SU-DHL-6 (cell line): ENCODE data around the gene GALR2.

Experiments
- H2AFZ ChIP-seq: fragments of 200-600 bp; sonication (generic); 2 replicates; pipeline ENCODE4 v1.6.1; 2014; ENCODE audit warnings: low read depth, mild to moderate bottlenecking, moderate library complexity, mixed read lengths, antibody characterized with exemption, low read length; ENCODE audit not compliant: severe bottlenecking
- H3F3A ChIP-seq: fragments of 200-600 bp; shearing (Covaris generic); 2 replicates; pipeline ENCODE4 v1.6.0; 2016; ENCODE audit warnings: antibody characterized with exemption, mild to moderate bottlenecking; ENCODE audit not compliant: insufficient read depth
- H3K27ac ChIP-seq: fragments of 200-600 bp; sonication (generic); 2 replicates; pipeline ENCODE4 v1.5.1; 2016; ENCODE audit warnings: low read depth, mild to moderate bottlenecking, low read length, moderate library complexity, mixed read lengths
- H3K27me3 ChIP-seq: fragments of 200-600 bp; sonication (generic), shearing (Covaris generic); 2 replicates; pipeline ENCODE4 v1.6.0; 2014; ENCODE audit warnings: mild to moderate bottlenecking, low read length
- H3K36me3 ChIP-seq: fragments of 200-600 bp; sonication (generic); 2 replicates; pipeline ENCODE4 v1.6.1; 2014; ENCODE audit warnings: mild to moderate bottlenecking, low read length, mixed read lengths
- H3K4me2 ChIP-seq: fragments of 300-600, 200-600 bp; shearing (Covaris generic), sonication (generic); 2 replicates; pipeline ENCODE4 v1.6.0; 2014; ENCODE audit warnings: low read length, low read depth, mild to moderate bottlenecking; ENCODE audit not compliant: poor library complexity, severe bottlenecking
- H3K4me3 ChIP-seq: fragments of 200-600 bp; sonication (generic); 2 replicates; pipeline ENCODE4 v1.5.1; 2014; ENCODE audit warnings: antibody characterized with exemption, low read length, mild to moderate bottlenecking, mixed read lengths; ENCODE audit not compliant: insufficient read depth, poor library complexity, severe bottlenecking
- H3K79me2 ChIP-seq: fragments of 200-600 bp; sonication (generic); 2 replicates; pipeline ENCODE4 v1.6.1; 2014; ENCODE audit warnings: mild to moderate bottlenecking, low read length, moderate library complexity; ENCODE audit not compliant: insufficient read depth
- H3K9ac ChIP-seq: fragments of 200-600 bp; sonication (generic); 2 replicates; pipeline ENCODE4 v1.7.0; 2014; ENCODE audit warnings: mild to moderate bottlenecking, low read length
- H3K9me2 ChIP-seq: fragments of 200-600 bp; sonication (generic); replicated peaks from 2 replicates; pipeline ENCODE4 v1.6.1; 2014; ENCODE audit warnings: low read length; ENCODE audit not compliant: insufficient read depth
- H3K9me3 ChIP-seq: fragments of 200-600 bp; sonication (generic); 2 replicates; pipeline ENCODE4 v1.6.1; 2014; ENCODE audit warnings: low read length, mixed read lengths; ENCODE audit not compliant: insufficient read depth
- H4K20me1 ChIP-seq: fragments of 200-600 bp; sonication (generic); 2 replicates; pipeline ENCODE4 v1.6.1; 2014; ENCODE audit warnings: low read depth, mild to moderate bottlenecking, antibody characterized with exemption, low read length, moderate library complexity, mixed read lengths
- EZH2phosphoT487 ChIP-seq: fragments of 200-600 bp; sonication (generic), shearing (Covaris generic); conservative IDR thresholded peaks from 2 replicates; pipeline ENCODE4 v1.6.1; 2018; ENCODE audit warnings: mild to moderate bottlenecking, antibody characterized with exemption, low read length, moderate library complexity, mixed read lengths
- TF ChIP-seq, protein P1 (sequence below): fragments of 200-600 bp; sonication (generic); IDR thresholded peaks from one replicate; pipeline ENCODE4 v1.5.1; 2017; ENCODE audit warnings: antibody characterized with exemption, mild to moderate bottlenecking, low read length, moderate library complexity; ENCODE audit not compliant: insufficient read depth, poor library complexity, severe bottlenecking

GALR2 gene

DNA sequence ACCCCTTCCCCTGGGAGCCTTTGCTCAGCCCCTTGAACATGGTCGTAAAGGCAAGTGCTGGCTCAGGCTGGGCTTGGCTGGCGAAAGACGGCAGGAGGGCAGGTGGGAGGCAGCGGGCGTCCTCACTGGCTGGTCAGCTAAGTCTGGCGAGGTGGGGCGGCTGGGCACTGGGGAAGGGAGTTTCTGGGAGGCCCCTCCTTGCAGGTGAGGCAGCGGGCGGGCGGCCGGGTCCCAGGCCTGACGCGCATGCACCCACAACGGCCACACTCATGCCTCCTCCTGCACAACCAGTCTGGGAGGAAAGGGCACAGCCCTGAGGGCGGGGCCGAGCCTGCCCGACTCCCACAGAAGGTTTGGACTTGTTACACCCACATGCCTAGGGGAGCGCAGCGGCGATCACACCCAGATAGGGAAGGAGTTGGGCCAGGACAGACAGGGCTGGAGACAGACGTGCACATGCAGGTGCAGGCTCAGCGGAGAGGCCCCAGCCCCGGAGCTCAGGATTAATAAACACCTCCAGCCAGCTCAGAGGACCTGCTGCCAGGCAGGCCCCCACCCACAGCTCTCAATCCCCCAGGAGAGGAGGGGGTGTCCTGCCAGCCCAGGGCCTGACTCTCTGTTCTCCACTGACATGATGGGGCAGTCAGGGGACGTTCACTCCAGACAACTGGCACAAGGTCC lies 47.3 kb upstream of the GALR2 start, which contains the start of gene EVPL:
Gene EVPL (minus strand): TSS at position 148 of the 681 bp plus-strand sequence. CDS start 108 bp downstream, at position 40.
- Histone ChIP-seq H3K27me3 (no peaks in the 10 kb centered on the region), H3K9me3 (no peaks in the 10 kb centered on the region), H3K36me3 (no peaks in the 10 kb centered on the region), H3K9ac (no peak within 1 kb of the TSS), H3K4me2 (no peak within 1 kb of the TSS), H4K20me1 (no peaks in the 10 kb centered on the region), H3K9me2 (no peaks in the 10 kb centered on the region), H3K27ac (no peak within 1 kb of the TSS), H3F3A (no peaks in the 10 kb centered on the region), H3K79me2 (no peaks in the 10 kb centered on the region), H3K4me3 (no peak within 1 kb of the TSS), H2AFZ (no peak within 1 kb of the TSS)
- TF ChIP-seq, protein P1, sequence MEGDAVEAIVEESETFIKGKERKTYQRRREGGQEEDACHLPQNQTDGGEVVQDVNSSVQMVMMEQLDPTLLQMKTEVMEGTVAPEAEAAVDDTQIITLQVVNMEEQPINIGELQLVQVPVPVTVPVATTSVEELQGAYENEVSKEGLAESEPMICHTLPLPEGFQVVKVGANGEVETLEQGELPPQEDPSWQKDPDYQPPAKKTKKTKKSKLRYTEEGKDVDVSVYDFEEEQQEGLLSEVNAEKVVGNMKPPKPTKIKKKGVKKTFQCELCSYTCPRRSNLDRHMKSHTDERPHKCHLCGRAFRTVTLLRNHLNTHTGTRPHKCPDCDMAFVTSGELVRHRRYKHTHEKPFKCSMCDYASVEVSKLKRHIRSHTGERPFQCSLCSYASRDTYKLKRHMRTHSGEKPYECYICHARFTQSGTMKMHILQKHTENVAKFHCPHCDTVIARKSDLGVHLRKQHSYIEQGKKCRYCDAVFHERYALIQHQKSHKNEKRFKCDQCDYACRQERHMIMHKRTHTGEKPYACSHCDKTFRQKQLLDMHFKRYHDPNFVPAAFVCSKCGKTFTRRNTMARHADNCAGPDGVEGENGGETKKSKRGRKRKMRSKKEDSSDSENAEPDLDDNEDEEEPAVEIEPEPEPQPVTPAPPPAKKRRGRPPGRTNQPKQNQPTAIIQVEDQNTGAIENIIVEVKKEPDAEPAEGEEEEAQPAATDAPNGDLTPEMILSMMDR = no peak
- TF ChIP-seq EZH2phosphoT487 = no peak

DNA sequence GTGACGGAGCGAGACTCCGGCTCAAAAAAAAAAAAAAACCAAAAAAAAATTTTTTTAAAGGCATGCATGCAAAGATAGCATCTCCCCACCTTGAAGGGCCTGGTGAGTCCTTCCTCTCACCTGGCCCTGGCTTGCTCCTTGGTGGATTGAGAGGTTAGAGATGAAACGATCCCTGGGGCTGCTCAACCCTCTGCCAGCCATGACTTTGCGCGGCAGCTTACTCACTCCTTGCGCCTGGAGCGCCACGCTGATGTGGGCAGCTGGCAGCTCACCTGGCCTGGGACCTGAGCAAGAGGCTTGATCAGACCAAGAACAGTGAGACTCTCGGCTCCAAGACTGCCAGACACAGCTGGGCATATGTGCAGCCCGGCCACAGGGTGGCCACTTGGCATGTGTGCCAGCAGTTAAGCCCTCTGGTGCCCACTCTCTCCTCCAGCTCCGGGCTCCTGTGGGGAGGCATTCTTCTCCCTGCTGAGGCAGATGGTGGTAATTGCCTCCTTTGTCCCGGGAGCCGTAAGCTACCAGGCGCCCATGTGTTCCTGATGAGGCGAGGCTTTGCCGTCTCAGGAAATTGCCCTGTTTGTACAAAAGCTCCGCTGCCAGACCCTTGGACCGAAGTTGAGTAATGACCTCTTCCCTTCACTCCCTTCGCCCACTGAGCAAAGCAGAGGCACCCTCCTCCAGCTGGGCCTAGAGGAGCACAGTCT lies 42.4 kb upstream of the GALR2 start:
- Histone ChIP-seq H3K4me3 (no peak overlapping the region), H4K20me1 (no peaks in the 10 kb centered on the region), H3K4me2 (no peak overlapping the region), H3K9ac (no peak overlapping the region), H3K9me3 (no peaks in the 10 kb centered on the region), H3K36me3 (no peaks in the 10 kb centered on the region), H3K27ac (no peak overlapping the region), H2AFZ (no peak overlapping the region), H3F3A (no peaks in the 10 kb centered on the region), H3K79me2 (no peaks in the 10 kb centered on the region), H3K9me2 (no peaks in the 10 kb centered on the region), H3K27me3 (no peaks in the 10 kb centered on the region)
- TF ChIP-seq EZH2phosphoT487 = no peak
- TF ChIP-seq, protein P1 = no peak

DNA sequence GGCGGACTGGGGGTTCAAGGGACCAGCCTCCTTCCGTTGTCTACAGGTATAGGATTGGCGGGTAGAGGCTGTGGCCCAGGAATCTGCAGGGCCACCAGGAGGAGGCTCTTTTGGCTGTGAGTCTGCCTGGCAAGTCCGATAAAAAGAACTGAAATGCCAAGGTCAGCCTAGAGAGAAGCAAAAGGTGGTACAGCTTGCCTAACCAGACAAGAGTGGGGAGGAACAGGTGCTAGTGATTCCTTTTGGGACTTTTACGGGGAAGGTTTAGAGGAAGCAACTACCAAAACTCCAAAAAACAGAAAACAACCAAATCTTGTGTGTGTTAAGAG lies 41.8 kb upstream of the GALR2 start:
- H3K27ac ChIP-seq = no peak overlapping the region
- no peaks in the 10 kb centered on the region for H3K9me3 ChIP-seq
- no peaks in the 10 kb centered on the region for H3K79me2 ChIP-seq
- no peaks in the 10 kb centered on the region for H3K9me2 ChIP-seq
- H4K20me1 ChIP-seq = no peaks in the 10 kb centered on the region
- no peaks in the 10 kb centered on the region for H3K27me3 ChIP-seq
- H3K9ac ChIP-seq = no peak overlapping the region
- no peak for TF ChIP-seq EZH2phosphoT487
- TF ChIP-seq, protein P1 = no peak
- no peaks in the 10 kb centered on the region for H3K36me3 ChIP-seq
- H3F3A ChIP-seq = no peaks in the 10 kb centered on the region
- no peak overlapping the region for H2AFZ ChIP-seq
- H3K4me2 ChIP-seq = no peak overlapping the region
- no peak overlapping the region for H3K4me3 ChIP-seq
